H1 (cell line): Measurements from ENCODE around the gene WASL. TPM values are rescaled to one million over a fixed set of nuclear protein-coding genes. Genes with fewer than 3 reads are reported as not detected.

Source experiments
- CTCF ChIA-PET: fragments of 300-600 bp; sonication (Branson Sonifier 250); formaldehyde crosslinking; loops from one replicate; lab custom pipeline; 2021; ENCODE audit not compliant: partially characterized antibody; lab: Charles Lee
- POLR2A ChIA-PET: fragments of 300-600 bp; sonication (Branson Sonifier 250); formaldehyde crosslinking; loops from one replicate; lab custom pipeline; 2021; ENCODE audit warnings: inconsistent platforms; ENCODE audit not compliant: partially characterized antibody; lab: Charles Lee
- DNase-seq, 2 experiments: peaks; one replicate each; pipeline versions ENCODE4 v3.0.0 to v3.0.0-alpha.2; 2010 to 2022; ENCODE audit warnings: low spot score in 2 of 2, low read depth in 1 of 2, mixed read lengths in 1 of 2
- FAIRE-seq: peaks from 2 replicates; lab custom pipeline; 2011; peaks lifted over from hg19 to GRCh38; lab: Jason Lieb, UNC
- H2AFZ ChIP-seq: 2 replicates; pipeline ENCODE4 v1.8.1; 2012; ENCODE audit warnings: low read length, inconsistent platforms
- H2AK5ac ChIP-seq: 2 replicates; pipeline ENCODE4 v1.6.1; 2013; ENCODE audit warnings: low read depth, low read length
- H2BK120ac ChIP-seq: replicated peaks from 2 replicates; pipeline ENCODE3; 2013; ENCODE audit warnings: low read depth, low read length, inconsistent platforms
- H2BK12ac ChIP-seq: 2 replicates; pipeline ENCODE4 v1.6.1; 2013; ENCODE audit warnings: low read depth, low read length
- H2BK15ac ChIP-seq: 2 replicates; pipeline ENCODE4 v1.6.1; 2013; ENCODE audit warnings: low read length
- H2BK20ac ChIP-seq: 2 replicates; pipeline ENCODE4 v1.6.1; 2013; ENCODE audit warnings: low read length
- H2BK5ac ChIP-seq: 2 replicates; pipeline ENCODE4 v1.6.1; 2013; ENCODE audit warnings: low read depth, low read length
- H3K14ac ChIP-seq: 2 replicates; pipeline ENCODE4 v1.6.1; 2013; ENCODE audit warnings: inconsistent platforms; ENCODE audit not compliant: insufficient read length
- H3K18ac ChIP-seq: 2 replicates; pipeline ENCODE4 v1.6.1; 2013; ENCODE audit warnings: low read length; ENCODE audit errors: extremely low read depth
- H3K23ac ChIP-seq: 2 replicates; pipeline ENCODE4 v1.6.1; 2013; ENCODE audit warnings: inconsistent platforms; ENCODE audit not compliant: insufficient read length
- H3K23me2 ChIP-seq: 2 replicates; pipeline ENCODE4 v1.6.1; 2013; ENCODE audit warnings: low read depth, low read length
- H3K27ac ChIP-seq: 2 replicates; pipeline ENCODE4 v1.6.1; 2011; ENCODE audit warnings: low read depth, low read length, inconsistent platforms
- H3K27me3 ChIP-seq, 4 experiments: replicated peaks in 1 of 4; 1 replicate in 1 of 4; 2 replicates in 3 of 4; pipeline versions ENCODE4 v1.6.1 to v1.8.1; 2011 to 2013; ENCODE audit warnings: low read length in 3 of 4, mild to moderate bottlenecking in 3 of 4, inconsistent platforms in 2 of 4, mixed read lengths in 2 of 4, moderate library complexity in 1 of 4; ENCODE audit not compliant: control insufficient read depth in 3 of 4, insufficient read depth in 3 of 4; ENCODE audit errors: extremely low read depth in 1 of 4
- H3K36me3 ChIP-seq, 4 experiments: 2 replicates each; pipeline versions ENCODE4 v1.6.1 to v1.8.1; 2011 to 2013; ENCODE audit warnings: mild to moderate bottlenecking in 4 of 4, low read length in 3 of 4, moderate library complexity in 2 of 4, control low read depth in 1 of 4, inconsistent platforms in 1 of 4; ENCODE audit not compliant: insufficient read depth in 4 of 4, control insufficient read depth in 2 of 4
- H3K4ac ChIP-seq: replicated peaks from 2 replicates; pipeline ENCODE3; 2013; ENCODE audit warnings: low read length, low read depth, mixed read lengths, inconsistent platforms; ENCODE audit not compliant: insufficient read length
- H3K4me1 ChIP-seq, 4 experiments: replicated peaks in 1 of 4; 1 replicate in 1 of 4; 2 replicates in 3 of 4; pipeline versions ENCODE4 v1.6.1 to v1.8.1; 2011 to 2013; ENCODE audit warnings: low read length in 3 of 4, inconsistent platforms in 2 of 4, mixed read lengths in 1 of 4; ENCODE audit not compliant: insufficient read depth in 4 of 4, control insufficient read depth in 3 of 4
- H3K4me2 ChIP-seq, 2 experiments: 2 replicates each; pipeline versions ENCODE4 v1.6.1 to v1.8.1; 2011 to 2013; ENCODE audit warnings: low read depth in 2 of 2, low read length in 2 of 2, control low read depth in 1 of 2, inconsistent platforms in 1 of 2, mild to moderate bottlenecking in 1 of 2; ENCODE audit not compliant: insufficient read depth in 1 of 2
- H3K4me3 ChIP-seq, 4 experiments: fragments of 200-600, 300-600 bp in 1 of 4; sonication (generic), shearing (Covaris generic), sonication (Bioruptor Twin) in 1 of 4; 2 replicates each; pipeline versions ENCODE4 v1.5.1 to v1.8.1; 2011 to 2016; ENCODE audit warnings: low read length in 4 of 4, low read depth in 3 of 4, control low read depth in 2 of 4, inconsistent platforms in 2 of 4, mild to moderate bottlenecking in 2 of 4, mixed read lengths in 1 of 4, moderate library complexity in 1 of 4; ENCODE audit not compliant: insufficient read depth in 2 of 4; ENCODE audit errors: extremely low read depth in 1 of 4
- H3K56ac ChIP-seq: replicated peaks from 2 replicates; pipeline ENCODE3; 2013; ENCODE audit warnings: low read depth, mild to moderate bottlenecking, mixed read lengths, low read length, inconsistent platforms; ENCODE audit not compliant: insufficient read length
- H3K79me1 ChIP-seq: 2 replicates; pipeline ENCODE4 v1.6.1; 2013; ENCODE audit warnings: low read depth, low read length, control low read depth
- H3K79me2 ChIP-seq, 2 experiments: 2 replicates each; pipeline versions ENCODE4 v1.6.1 to v1.8.1; 2012 to 2013; ENCODE audit warnings: low read length in 2 of 2, mild to moderate bottlenecking in 2 of 2, inconsistent platforms in 1 of 2; ENCODE audit not compliant: insufficient read depth in 2 of 2, control insufficient read depth in 1 of 2
- H3K9ac ChIP-seq, 4 experiments: replicated peaks in 1 of 4; 1 replicate in 1 of 4; 2 replicates in 3 of 4; pipeline versions ENCODE4 v1.6.1 to v1.8.1; 2011 to 2013; ENCODE audit warnings: low read depth in 3 of 4, low read length in 3 of 4, control low read depth in 2 of 4, mild to moderate bottlenecking in 2 of 4, moderate library complexity in 2 of 4, inconsistent platforms in 1 of 4; ENCODE audit errors: extremely low read depth in 1 of 4
- H3K9me3 ChIP-seq, 2 experiments: 2 replicates each; pipeline versions ENCODE4 v1.6.1 to v1.8.1; 2012 to 2013; ENCODE audit warnings: mild to moderate bottlenecking in 2 of 2, moderate library complexity in 2 of 2, control low read depth in 1 of 2, inconsistent platforms in 1 of 2, low read depth in 1 of 2, low read length in 1 of 2, mixed read lengths in 1 of 2; ENCODE audit not compliant: insufficient read depth in 2 of 2
- H4K20me1 ChIP-seq, 2 experiments: replicated peaks in 1 of 2; 2 replicates each; pipeline versions ENCODE3 to v1.8.1; 2011 to 2013; ENCODE audit warnings: inconsistent platforms in 2 of 2, low read length in 2 of 2, mild to moderate bottlenecking in 1 of 2; ENCODE audit not compliant: insufficient read depth in 2 of 2, control insufficient read depth in 1 of 2
- H4K5ac ChIP-seq: 2 replicates; pipeline ENCODE4 v1.6.1; 2013; ENCODE audit warnings: low read length, low read depth, mixed read lengths, inconsistent platforms; ENCODE audit not compliant: insufficient read length
- H4K8ac ChIP-seq: 2 replicates; pipeline ENCODE4 v1.8.0; 2013; ENCODE audit warnings: mild to moderate bottlenecking, moderate library complexity, low read length, inconsistent platforms; ENCODE audit not compliant: insufficient read depth; ENCODE audit errors: extremely low read depth
- H4K91ac ChIP-seq: replicated peaks from 2 replicates; pipeline ENCODE3; 2013; ENCODE audit warnings: low read length, mixed read lengths, inconsistent platforms; ENCODE audit not compliant: insufficient read length
- EGR1 ChIP-seq: IDR thresholded peaks from 2 replicates; pipeline ENCODE4 v1.6.1; 2011; ENCODE audit warnings: low read depth, low read length, borderline replicate concordance
- FOSL1 ChIP-seq: IDR thresholded peaks from 2 replicates; pipeline ENCODE4 v1.6.1; 2011; ENCODE audit warnings: mild to moderate bottlenecking, low read depth, low read length, moderate library complexity; ENCODE audit not compliant: insufficient read depth
- GABPA ChIP-seq: IDR thresholded peaks from 2 replicates; pipeline ENCODE4 v1.6.1; 2011; ENCODE audit warnings: mild to moderate bottlenecking, low read length, moderate library complexity, borderline replicate concordance; ENCODE audit not compliant: insufficient read depth
- HDAC2 ChIP-seq, 2 experiments: fragments of 300-600 bp in 1 of 2; sonication (generic) in 1 of 2; IDR thresholded peaks; 2 replicates each; pipeline ENCODE4 v1.6.1; 2011 to 2012; ENCODE audit warnings: low read depth in 2 of 2, low read length in 2 of 2, mild to moderate bottlenecking in 2 of 2, moderate library complexity in 2 of 2, borderline replicate concordance in 1 of 2, inconsistent platforms in 1 of 2
- JUN ChIP-seq: IDR thresholded peaks from 2 replicates; pipeline ENCODE4 v1.6.1; 2011; ENCODE audit warnings: low read depth, mild to moderate bottlenecking, improper control_type of control experiment, low read length
- RBBP5 ChIP-seq: IDR thresholded peaks from 2 replicates; pipeline ENCODE4 v1.7.1; 2012; ENCODE audit warnings: low read depth, mild to moderate bottlenecking, inconsistent platforms, low read length, moderate library complexity, borderline replicate concordance
- SAP30 ChIP-seq: fragments of 300-600 bp; sonication (generic); IDR thresholded peaks from 2 replicates; pipeline ENCODE4 v1.7.1; 2012; ENCODE audit warnings: low read length, moderate library complexity, mild to moderate bottlenecking, inconsistent platforms; ENCODE audit not compliant: insufficient read depth, insufficient replicate concordance
- SP1 ChIP-seq: IDR thresholded peaks from 2 replicates; pipeline ENCODE4 v1.6.1; 2011; ENCODE audit warnings: low read depth, low read length
- SRF ChIP-seq: IDR thresholded peaks from 2 replicates; pipeline ENCODE4 v1.6.1; 2011; ENCODE audit warnings: mild to moderate bottlenecking, low read depth, low read length, moderate library complexity
- SUZ12 ChIP-seq: fragments of 200-600 bp; sonication (generic); IDR thresholded peaks from 2 replicates; pipeline ENCODE4 v1.6.1; 2012; ENCODE audit warnings: mild to moderate bottlenecking, inconsistent platforms, low read length, moderate library complexity, mixed read lengths
- TAF1 ChIP-seq: IDR thresholded peaks from 2 replicates; pipeline ENCODE4 v1.6.1; 2011; ENCODE audit warnings: mild to moderate bottlenecking, low read depth, low read length
- YY1 ChIP-seq: IDR thresholded peaks from 2 replicates; pipeline ENCODE4 v1.6.1; 2011; ENCODE audit warnings: low read depth, mild to moderate bottlenecking, low read length
- WGBS, 2 experiments: shearing (Covaris generic) in 1 of 2; methylation state at CpG; one replicate each; pipeline versions ENCODE4 v1.1.6 to v1.1.7; 2013 to 2015; ENCODE audit warnings: low lambda C conversion rate in 2 of 2, mixed read lengths in 2 of 2, inconsistent platforms in 1 of 2, low coverage in 1 of 2, missing lambda C conversion rate in 1 of 2; ENCODE audit not compliant: insufficient replicate concordance in 2 of 2, insufficient coverage in 1 of 2, insufficient read length in 1 of 2; ENCODE audit errors: extremely low coverage in 1 of 2, missing lambda C conversion rate in 1 of 2; 5-methylcytosine and 5-hydroxymethylcytosine counted together
- polyA plus RNA-seq, 7 experiments: library from polyadenylated mRNA; depleted of rRNA in 3 of 7; stranded (reverse) in 5 of 7; unstranded in 2 of 7; fragments of >200 nt in 5 of 7; fragments of 200-250 nt in 2 of 7; gene quantifications; 1 replicate in 5 of 7; 2 replicates in 1 of 7; 4 replicates in 1 of 7; pipeline versions ENCODE4 v1.2.1 to v1.2.3, GENCODE V29; 2011 to 2013; ENCODE audit warnings: missing spikeins in 2 of 7, mixed read lengths in 2 of 7
- total RNA-seq: library from RNA; stranded (reverse); fragmentation: NEBNext Ultra II Directional; extraction: Animal tissue kit (Norgen Biotek cat#: 25700); gene quantifications from 2 replicates; pipeline ENCODE4 v1.2.1, GENCODE V29; 2021
- TF ChIP-seq, protein P1 (sequence below): IDR thresholded peaks from 2 replicates; pipeline ENCODE4 v1.6.1; 2011; ENCODE audit warnings: low read depth, mild to moderate bottlenecking, low read length; ENCODE audit not compliant: insufficient read depth

Gene WASL
- total and polyA plus RNA-seq, 2 of the 8 experiments (the other 6 are each of a cell fraction or from before 2014, with no cell fraction given): 7.7 to 38.9 TPM

DNA sequence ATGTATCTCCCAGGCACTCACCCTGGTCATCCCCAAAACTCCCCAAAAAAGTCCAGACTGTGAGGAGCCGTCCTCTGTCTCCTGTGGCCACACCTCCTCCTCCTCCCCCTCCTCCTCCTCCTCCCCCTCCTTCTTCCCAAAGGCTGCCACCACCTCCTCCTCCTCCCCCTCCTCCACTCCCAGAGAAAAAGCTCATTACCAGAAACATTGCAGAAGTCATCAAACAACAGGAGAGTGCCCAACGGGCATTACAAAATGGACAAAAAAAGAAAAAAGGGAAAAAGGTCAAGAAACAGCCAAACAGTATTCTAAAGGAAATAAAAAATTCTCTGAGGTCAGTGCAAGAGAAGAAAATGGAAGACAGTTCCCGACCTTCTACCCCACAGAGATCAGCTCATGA is 86.0 kb downstream of the WASL start:
- no peak overlapping the region for H3K23ac ChIP-seq
- WGBS, 2 experiments: 79% methylated on average over 2 of the region's 3 CpGs; no CpG with 5 or more reads in 1 of the 2 experiments
- no peak for TF ChIP-seq JUN
- no peak for TF ChIP-seq EGR1
- no peak for TF ChIP-seq HDAC2 (IDR thresholded peaks at IDR 0.05; ENCODE audit: borderline replicate concordance in 1 of 2, low read depth in 2 of 2, low read length in 2 of 2)
- no peak for TF ChIP-seq SRF
- TF ChIP-seq SP1: no peak
- no peak for TF ChIP-seq RBBP5
- TF ChIP-seq TAF1: no peak
- no peak for TF ChIP-seq FOSL1
- TF ChIP-seq YY1: no peak
- no peak for TF ChIP-seq GABPA
- TF ChIP-seq SUZ12: no peak
- TF ChIP-seq, protein P1, sequence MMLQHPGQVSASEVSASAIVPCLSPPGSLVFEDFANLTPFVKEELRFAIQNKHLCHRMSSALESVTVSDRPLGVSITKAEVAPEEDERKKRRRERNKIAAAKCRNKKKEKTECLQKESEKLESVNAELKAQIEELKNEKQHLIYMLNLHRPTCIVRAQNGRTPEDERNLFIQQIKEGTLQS: no peak
- no peak for TF ChIP-seq SAP30

More for the DNA sequence above, 86.0 kb downstream of the WASL start:
- H3K79me2 ChIP-seq: no peaks in the 10 kb centered on the region
- H2BK12ac ChIP-seq: no peak overlapping the region
- no peak overlapping the region for H3K4me2 ChIP-seq
- no peak overlapping the region for H3K9ac ChIP-seq
- H3K56ac ChIP-seq: no peak overlapping the region
- CTCF ChIA-PET: interaction anchor here (0.7 to 1.1 kb wide), 6 partner anchors 9 to 80 kb away, joined by 3 to 4 read pairs (median 3); no protein-coding TSS in a partner anchor
- no peaks in the 10 kb centered on the region for H3K27me3 ChIP-seq
- H2BK5ac ChIP-seq: no peak overlapping the region
- H4K5ac ChIP-seq: no peak overlapping the region
- H2BK15ac ChIP-seq: no peak overlapping the region
- H4K20me1 ChIP-seq: no peaks in the 10 kb centered on the region
- no peaks in the 10 kb centered on the region for H3K36me3 ChIP-seq
- FAIRE-seq: no peak
- H3K23me2 ChIP-seq: no peaks in the 10 kb centered on the region
- POLR2A ChIA-PET: interaction anchor here (1.0 to 1.7 kb wide), 2 partner anchors 9 to 18 kb away, joined by 4 to 6 read pairs; no protein-coding TSS in a partner anchor
- peaks cover 0 to 2% of the 10 kb centered on the region in 2 experiments; a peak in 1 of 4 replicates for H3K9me3 ChIP-seq
- no peaks in the 10 kb centered on the region for H3K79me1 ChIP-seq
- H3K18ac ChIP-seq: no peak overlapping the region
- no peak overlapping the region for H3K14ac ChIP-seq
- peaks cover 0 to 2% (median 0%) of the 10 kb centered on the region in 4 experiments; a peak in 1 of 7 replicates for H3K4me1 ChIP-seq
- no peak overlapping the region for H3K4ac ChIP-seq
- no peak overlapping the region for H2BK20ac ChIP-seq
- H2AK5ac ChIP-seq: no peak overlapping the region
- peak overlapping the region; percentile 75; the same call in 1 of the 2 replicates for H2AFZ ChIP-seq
- DNase-seq: no peak
- no peak overlapping the region for H4K8ac ChIP-seq
- H2BK120ac ChIP-seq: no peak overlapping the region
- H3K4me3 ChIP-seq: no peak overlapping the region
- no peak overlapping the region for H3K27ac ChIP-seq
- no peak overlapping the region for H4K91ac ChIP-seq
